Measurements from ENCODE around the gene AGPAT1. TPM values are rescaled to one million over a fixed set of nuclear protein-coding genes. Genes with fewer than 3 reads are reported as not detected.

AGPAT1 gene
- total RNA-seq, 1 experiment from 2014 or later: 55.6 TPM

- H4K20me1 ChIP-seq (ENCODE audit: insufficient read depth): no peaks in the 10 kb centered on the region
- TF ChIP-seq SP1 (IDR thresholded peaks at IDR 0.05; ENCODE audit: low read depth): no peak
- no peak for TF ChIP-seq CEBPB (IDR thresholded peaks at IDR 0.05; ENCODE audit: low read depth)
- TF ChIP-seq REST (IDR thresholded peaks at IDR 0.05; ENCODE audit: low read depth): no peak
- no peak for TF ChIP-seq EGR1 (IDR thresholded peaks at IDR 0.05; ENCODE audit: low read depth)
- TF ChIP-seq, protein P1, sequence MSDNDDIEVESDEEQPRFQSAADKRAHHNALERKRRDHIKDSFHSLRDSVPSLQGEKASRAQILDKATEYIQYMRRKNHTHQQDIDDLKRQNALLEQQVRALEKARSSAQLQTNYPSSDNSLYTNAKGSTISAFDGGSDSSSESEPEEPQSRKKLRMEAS (IDR thresholded peaks at IDR 0.05): no peak
- TF ChIP-seq FOSL1 (IDR thresholded peaks at IDR 0.05; ENCODE audit: low read depth): no peak
- no peak for TF ChIP-seq JUND (IDR thresholded peaks at IDR 0.05)
- TF ChIP-seq YY1 (IDR thresholded peaks at IDR 0.05; ENCODE audit: extremely low read depth, insufficient replicate concordance, low read depth, low read length): no peak
- no peak for TF ChIP-seq ZBTB33 (IDR thresholded peaks at IDR 0.05; ENCODE audit: extremely low read depth, insufficient replicate concordance, low read length)
- TF ChIP-seq POLR2AphosphoS5 (IDR thresholded peaks at IDR 0.05; ENCODE audit: low read depth, low read length): no peak
- no peak for TF ChIP-seq ELF1 (IDR thresholded peaks at IDR 0.05; ENCODE audit: borderline replicate concordance, low read depth)
- TF ChIP-seq EZH2 (IDR thresholded peaks at IDR 0.05): no peak
- H3K9ac ChIP-seq (ENCODE audit: low read length): no peak overlapping the region
- H3K27ac ChIP-seq (ENCODE audit: low read depth, low read length): no peak overlapping the region
- DNase-seq (ENCODE audit: low read depth, low spot score): no peak
- ChIA-PET POLR2A (no interaction called here), RAD21 (ENCODE audit: low non-redundant PET in 1 of 2, low total read pairs in 2 of 2, uncharacterized antibody in 2 of 2, unreplicated experiment in 2 of 2) (no interaction called here), CTCF (no interaction called here)
- no peaks in the 10 kb centered on the region for H3K9me2 ChIP-seq (ENCODE audit: insufficient read depth)
- H3K4me1 ChIP-seq (ENCODE audit: control insufficient read depth in 1 of 2, insufficient read depth in 2 of 2, low read length in 2 of 2): no peaks in the 10 kb centered on the region
- H3K36me3 ChIP-seq (ENCODE audit: control insufficient read depth in 1 of 2, insufficient read depth in 2 of 2, low read length in 2 of 2): no peaks in the 10 kb centered on the region
- H3K79me2 ChIP-seq (ENCODE audit: insufficient read depth, low read length): no peaks in the 10 kb centered on the region
- no TSS peak for BruUV-seq (replicated peaks)
- no peak overlapping the region for H2AFZ ChIP-seq (ENCODE audit: low read depth, low read length, poor library complexity, severe bottlenecking)
- no peak overlapping the region for H3K4me3 ChIP-seq (replicated peaks in 1 of 2; ENCODE audit: low read depth in 1 of 2, low read length in 2 of 2)
- intact Hi-C loops (cut with micrococcal nuclease): no loop called here
- no peaks in the 10 kb centered on the region for H3K9me3 ChIP-seq (ENCODE audit: control insufficient read depth in 1 of 2, insufficient read depth in 1 of 2, low read depth in 1 of 2, low read length in 2 of 2)
- no peak for ATAC-seq
- H3K27me3 ChIP-seq (ENCODE audit: insufficient read depth, low read length): no peaks in the 10 kb centered on the region
- no peak overlapping the region for H3K4me2 ChIP-seq (ENCODE audit: low read length)
These were observed 34.3 kb upstream of the AGPAT1 start for GRCh38 chr6:32210191-32210601.

Data from HCT116 (cell line).